Heart left ventricle (tissue), 16 donors: Measurements from ENCODE around the gene GORAB. TPM values are rescaled to one million over a fixed set of nuclear protein-coding genes. Genes with fewer than 3 reads are reported as not detected.
A peak's percentile ranks its signal among the peaks of the same experiment; 100 is the strongest.

Source experiments
- ATAC-seq, 4 donors: fragments of 200-7000 bp; cut with Tn5 transposase; one replicate each; pipeline ENCODE4 v1.9.1; 2020 to 2022; ENCODE audit warnings: moderate library complexity in 4 of 4, mild to moderate bottlenecking in 3 of 4, moderate number of reproducible peaks in 1 of 4
- DNase-seq, 5 donors: peaks; one replicate each; pipeline ENCODE4 v3.0.0-alpha.2; 2020
- H3K27ac ChIP-seq, 12 donors: fragments of 200-600 bp; sonication (generic) in 4 of 12; one replicate each; pipeline versions ENCODE4 v1.5.0 to v1.8.0; 2016 to 2022; ENCODE audit warnings: mild to moderate bottlenecking in 2 of 12
- H3K27me3 ChIP-seq, 9 donors: fragments of 200-600 bp; sonication (generic) in 2 of 9; one replicate each; pipeline versions ENCODE4 v1.5.1 to v1.8.0; 2016 to 2022; ENCODE audit warnings: mild to moderate bottlenecking in 3 of 9
- H3K36me3 ChIP-seq, 9 donors: fragments of 200-600 bp; sonication (generic) in 2 of 9; one replicate each; pipeline versions ENCODE4 v1.5.0 to v1.8.0; 2018 to 2022; ENCODE audit warnings: mild to moderate bottlenecking in 2 of 9
- H3K4me1 ChIP-seq, 12 donors: fragments of 200-600 bp; sonication (generic) in 4 of 12; one replicate each; pipeline versions ENCODE4 v1.5.0 to v1.8.0; 2016 to 2022; ENCODE audit warnings: mild to moderate bottlenecking in 3 of 12
- H3K4me3 ChIP-seq, 12 donors: fragments of 200-600 bp; sonication (generic) in 4 of 12; one replicate each; pipeline versions ENCODE4 v1.5.0 to v1.8.0; 2017 to 2022; ENCODE audit warnings: mild to moderate bottlenecking in 9 of 12, moderate library complexity in 4 of 12
- H3K9me3 ChIP-seq, 12 donors: fragments of 200-600 bp; sonication (generic) in 4 of 12; one replicate each; pipeline versions ENCODE4 v1.5.0 to v1.8.0; 2016 to 2022; ENCODE audit warnings: mild to moderate bottlenecking in 1 of 12
- CTCF ChIP-seq, 12 donors: fragments of 200-600 bp; sonication (generic) in 4 of 12; IDR thresholded peaks; one replicate each; pipeline versions ENCODE4 v1.5.0 to v1.8.0; 2018 to 2022; ENCODE audit warnings: antibody characterized with exemption in 12 of 12, mild to moderate bottlenecking in 5 of 12
- POLR2A ChIP-seq, 2 donors: fragments of 450-650 bp; IDR thresholded peaks; one replicate each; pipeline ENCODE4 v1.6.1; 2017; ENCODE audit warnings: antibody characterized with exemption in 2 of 2, mild to moderate bottlenecking in 2 of 2, moderate library complexity in 2 of 2
- WGBS, 4 donors: extraction: QIAGEN DNeasy Blood & Tissue Kit in 2 of 4; methylation state at CpG; one replicate each; pipeline versions ENCODE4 v1.1.5 to v1.1.7; 2013 to 2018; 5-methylcytosine and 5-hydroxymethylcytosine counted together
- intact Hi-C, 10 donors: fragments of 100-400 bp; cut with DNase I; formaldehyde crosslinking; loops; one replicate each; pipeline versions ENCODE4 v1.11.1 to v1.14.2; 2022
- polyA plus RNA-seq, 2 donors: library from polyadenylated mRNA; stranded (reverse); fragments of 200-250 nt; gene quantifications; one replicate each; pipeline ENCODE4 v1.2.3, GENCODE V29; 2013
- total RNA-seq, 9 donors: library from RNA; depleted of rRNA in 2 of 9; stranded (reverse); fragments of >200 nt in 2 of 9; fragmentation: NEBNext Ultra II Directional in 3 of 9; extraction: Animal tissue kit (Norgen Biotek cat#: 25700) in 3 of 9; gene quantifications; one replicate each; pipeline versions ENCODE4 v1.1.0 to v1.2.4, GENCODE V29; 2016 to 2023
- donor health status: ischemic (EF 13 %, LVEDD 7.1; RV severe dilation, severe dysfunction).
- donor health status: healthy with polysubstance abuse.
- donor health status: DM: no; HTN: yes; CAD: no.
- donor health status: DM: no; HTN: no; CAD: no.
- donor health status: ischemic (EF 25% LVEDD 6.9; RV normal size, moderate dysfunction).
- donor health status: ischemic (EF 25% LVEDD 5.7; RV mildly dilated, moderate dysfunction).
- donor health status: healthy.
- donor health status: DM: yes; HTN: yes; CAD: no.
- donor health status: ischemic (EF 35%, LVEDD 5.7; RV mildly dilated, moderate dysfunction).
- donor health status: nonischemic (EF 11% LVEDD 7.7; RV severe dilation, severe dysfunction).
- donor health status: DM: yes; HTN: yes; CAD: no.
- donor health status: PGD.
- donor health status: ischemic (EF 29% LVEDD 5.4; RV normal size, mild dysfunction).
- donor health status: nonischemic (EF 23%, LVEDD 6.1; RV moderate dilation, normal function).

Gene GORAB
- total and polyA plus RNA-seq, 11 donors: 4.7 to 15.5 (median 7.3) TPM

- peaks cover 0 to 19% (median 12%) of the 10 kb centered on the region in 12 donors for H3K4me1 ChIP-seq
- H3K4me3 ChIP-seq: no peak overlapping the region
- H3K27me3 ChIP-seq: no peaks in the 10 kb centered on the region
- H3K9me3 ChIP-seq: peaks cover 0 to 6% (median 0%) of the 10 kb centered on the region in 12 donors
- TF ChIP-seq POLR2A (IDR thresholded peaks at IDR 0.05) (no peak), CTCF (IDR thresholded peaks at IDR 0.05) (no peak)
- ATAC-seq (no peak), DNase-seq (no peak)
- H3K27ac ChIP-seq: no peak overlapping the region
- no peaks in the 10 kb centered on the region for H3K36me3 ChIP-seq
- intact Hi-C loops: no loop called here
- WGBS, 4 donors: 67 to 81% (median 72%) methylated on average over 2 of the region's 2 CpGs
Observed at GRCh38 chr1:170491291-170491690, 40.7 kb upstream of the GORAB start.

- no peaks in the 10 kb centered on the region for H3K36me3 ChIP-seq
- 1 to 11% (median 4%) methylated on average over 3 of the region's 3 CpGs for WGBS, 4 donors
- H3K27ac ChIP-seq: peak overlapping the region in 1 of 12 donors; percentile 13
- H3K9me3 ChIP-seq: no peaks in the 10 kb centered on the region
- intact Hi-C loops: loop anchor here in 1 of 10 donors (2.0 kb wide), 1 partner anchor 36 kb away; no protein-coding TSS in a partner anchor
- no peaks in the 10 kb centered on the region for H3K27me3 ChIP-seq
- ATAC-seq (peak in 3 of 4 donors; percentile 82 to 92 (median 86)), DNase-seq (peak in 4 of 5 donors; percentile 23 to 37 (median 29))
- H3K4me3 ChIP-seq: no peak overlapping the region
- peaks cover 0 to 19% (median 12%) of the 10 kb centered on the region in 12 donors for H3K4me1 ChIP-seq
- TF ChIP-seq CTCF (IDR thresholded peaks at IDR 0.05): no peak
- TF ChIP-seq POLR2A (IDR thresholded peaks at IDR 0.05): no peak
Observed at GRCh38 chr1:170494369-170494768, 37.6 kb upstream of the GORAB start.

- H3K4me1 ChIP-seq: peaks cover 0 to 19% (median 12%) of the 10 kb centered on the region in 12 donors
- no peaks in the 10 kb centered on the region for H3K9me3 ChIP-seq
- no peak overlapping the region for H3K27ac ChIP-seq
- intact Hi-C loops: loop anchor here in 1 of 10 donors (2.0 kb wide), 1 partner anchor 36 kb away; no protein-coding TSS in a partner anchor
- WGBS, 4 donors: 55 to 66% (median 61%) methylated on average over 2 of the region's 2 CpGs
- no peaks in the 10 kb centered on the region for H3K27me3 ChIP-seq
- no peaks in the 10 kb centered on the region for H3K36me3 ChIP-seq
- no peak overlapping the region for H3K4me3 ChIP-seq
- no peak for TF ChIP-seq POLR2A (IDR thresholded peaks at IDR 0.05)
- TF ChIP-seq CTCF (IDR thresholded peaks at IDR 0.05): no peak
- ATAC-seq: no peak
- no peak for DNase-seq
Observed at GRCh38 chr1:170495006-170495405, 37.0 kb upstream of the GORAB start.

DNA sequence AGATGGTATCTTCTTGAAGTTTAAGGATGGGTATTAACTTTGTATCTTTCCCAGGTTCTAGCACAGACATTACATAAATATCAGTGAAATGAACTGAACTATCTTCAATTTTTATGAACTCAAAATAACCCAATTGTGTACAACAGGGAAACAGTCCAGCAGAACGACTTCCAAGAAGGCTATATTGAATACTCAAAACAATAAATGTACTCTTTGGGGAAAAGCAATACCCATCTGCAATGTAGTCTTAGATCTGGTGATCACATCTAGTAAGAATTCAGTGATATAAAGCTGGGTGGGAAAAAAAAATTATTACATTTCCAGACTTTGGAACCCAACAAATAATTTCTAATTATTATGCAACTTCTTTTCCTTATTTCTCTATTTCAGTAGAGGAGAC, 33.1 kb upstream of the GORAB start:
- TF ChIP-seq CTCF (IDR thresholded peaks at IDR 0.05): no peak
- no peak for TF ChIP-seq POLR2A (IDR thresholded peaks at IDR 0.05)
- Histone ChIP-seq H3K4me1 (peaks cover 0 to 16% (median 12%) of the 10 kb centered on the region in 12 donors), H3K27me3 (no peaks in the 10 kb centered on the region), H3K9me3 (no peaks in the 10 kb centered on the region), H3K36me3 (no peaks in the 10 kb centered on the region), H3K27ac (no peak overlapping the region), H3K4me3 (no peak overlapping the region)
- WGBS, 4 donors: 31 to 44% (median 39%) methylated on average over 1 of the region's 1 CpG
- intact Hi-C loops: no loop called here
- DNase-seq: no peak
- ATAC-seq: no peak
